Esophagus squamous epithelium (tissue), 4 donors: Measurements from ENCODE around the gene TPSG1.

Source experiments
- POLR2A ChIP-seq, 4 donors: fragments of 450-650 bp; IDR thresholded peaks; one replicate each; pipeline ENCODE4 v1.6.1; 2017; ENCODE audit warnings: antibody characterized with exemption in 4 of 4, mild to moderate bottlenecking in 4 of 4, moderate library complexity in 3 of 4
- TF ChIP-seq, protein P1 (sequence below), 6 experiments: fragments of 450-650 bp in 4 of 6; fragments of 200-600 bp in 2 of 6; sonication (generic) in 2 of 6; IDR thresholded peaks; one replicate each; pipeline ENCODE4 v1.5.1; 2016 to 2019; ENCODE audit warnings: antibody characterized with exemption in 6 of 6, mild to moderate bottlenecking in 4 of 6, moderate library complexity in 4 of 6

DNA sequence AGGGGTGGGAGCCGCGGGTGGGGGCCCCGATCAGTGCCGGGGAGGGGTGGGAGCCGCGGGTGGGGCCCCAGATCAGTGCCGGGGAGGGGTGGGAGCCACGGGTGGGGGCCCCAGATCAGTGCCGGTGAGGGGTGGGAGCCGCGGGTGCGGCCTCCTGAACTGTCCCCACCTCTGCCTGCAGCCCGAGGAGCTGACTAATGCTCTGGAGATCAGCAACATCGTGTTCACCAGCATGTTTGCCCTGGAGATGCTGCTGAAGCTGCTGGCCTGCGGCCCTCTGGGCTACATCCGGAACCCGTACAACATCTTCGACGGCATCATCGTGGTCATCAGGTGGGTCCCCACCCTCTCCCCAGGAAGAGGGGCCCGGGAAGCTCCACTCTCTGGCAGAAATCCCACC is 20.1 kb downstream of the TPSG1 start:
- TF ChIP-seq, protein P1, sequence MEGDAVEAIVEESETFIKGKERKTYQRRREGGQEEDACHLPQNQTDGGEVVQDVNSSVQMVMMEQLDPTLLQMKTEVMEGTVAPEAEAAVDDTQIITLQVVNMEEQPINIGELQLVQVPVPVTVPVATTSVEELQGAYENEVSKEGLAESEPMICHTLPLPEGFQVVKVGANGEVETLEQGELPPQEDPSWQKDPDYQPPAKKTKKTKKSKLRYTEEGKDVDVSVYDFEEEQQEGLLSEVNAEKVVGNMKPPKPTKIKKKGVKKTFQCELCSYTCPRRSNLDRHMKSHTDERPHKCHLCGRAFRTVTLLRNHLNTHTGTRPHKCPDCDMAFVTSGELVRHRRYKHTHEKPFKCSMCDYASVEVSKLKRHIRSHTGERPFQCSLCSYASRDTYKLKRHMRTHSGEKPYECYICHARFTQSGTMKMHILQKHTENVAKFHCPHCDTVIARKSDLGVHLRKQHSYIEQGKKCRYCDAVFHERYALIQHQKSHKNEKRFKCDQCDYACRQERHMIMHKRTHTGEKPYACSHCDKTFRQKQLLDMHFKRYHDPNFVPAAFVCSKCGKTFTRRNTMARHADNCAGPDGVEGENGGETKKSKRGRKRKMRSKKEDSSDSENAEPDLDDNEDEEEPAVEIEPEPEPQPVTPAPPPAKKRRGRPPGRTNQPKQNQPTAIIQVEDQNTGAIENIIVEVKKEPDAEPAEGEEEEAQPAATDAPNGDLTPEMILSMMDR (IDR thresholded peaks at IDR 0.05) = no peak
- no peak for TF ChIP-seq POLR2A (IDR thresholded peaks at IDR 0.05)
